Heart left ventricle (tissue), 16 donors: ENCODE results near the gene ARHGAP8. TPM values are rescaled to one million over a fixed set of nuclear protein-coding genes. Genes with fewer than 3 reads are reported as not detected.

Experiments
- ATAC-seq, 4 donors: fragments of 200-7000 bp; cut with Tn5 transposase; one replicate each; pipeline ENCODE4 v1.9.1; 2020 to 2022; ENCODE audit warnings: moderate library complexity in 4 of 4, mild to moderate bottlenecking in 3 of 4, moderate number of reproducible peaks in 1 of 4
- DNase-seq, 5 donors: peaks; one replicate each; pipeline ENCODE4 v3.0.0-alpha.2; 2020
- H3K27ac ChIP-seq, 12 donors: fragments of 200-600 bp; sonication (generic) in 4 of 12; one replicate each; pipeline versions ENCODE4 v1.5.0 to v1.8.0; 2016 to 2022; ENCODE audit warnings: mild to moderate bottlenecking in 2 of 12
- H3K27me3 ChIP-seq, 9 donors: fragments of 200-600 bp; sonication (generic) in 2 of 9; one replicate each; pipeline versions ENCODE4 v1.5.1 to v1.8.0; 2016 to 2022; ENCODE audit warnings: mild to moderate bottlenecking in 3 of 9
- H3K36me3 ChIP-seq, 9 donors: fragments of 200-600 bp; sonication (generic) in 2 of 9; one replicate each; pipeline versions ENCODE4 v1.5.0 to v1.8.0; 2018 to 2022; ENCODE audit warnings: mild to moderate bottlenecking in 2 of 9
- H3K4me1 ChIP-seq, 12 donors: fragments of 200-600 bp; sonication (generic) in 4 of 12; one replicate each; pipeline versions ENCODE4 v1.5.0 to v1.8.0; 2016 to 2022; ENCODE audit warnings: mild to moderate bottlenecking in 3 of 12
- H3K4me3 ChIP-seq, 12 donors: fragments of 200-600 bp; sonication (generic) in 4 of 12; one replicate each; pipeline versions ENCODE4 v1.5.0 to v1.8.0; 2017 to 2022; ENCODE audit warnings: mild to moderate bottlenecking in 9 of 12, moderate library complexity in 4 of 12
- H3K9me3 ChIP-seq, 12 donors: fragments of 200-600 bp; sonication (generic) in 4 of 12; one replicate each; pipeline versions ENCODE4 v1.5.0 to v1.8.0; 2016 to 2022; ENCODE audit warnings: mild to moderate bottlenecking in 1 of 12
- POLR2A ChIP-seq, 2 donors: fragments of 450-650 bp; IDR thresholded peaks; one replicate each; pipeline ENCODE4 v1.6.1; 2017; ENCODE audit warnings: antibody characterized with exemption in 2 of 2, mild to moderate bottlenecking in 2 of 2, moderate library complexity in 2 of 2
- WGBS, 4 donors: extraction: QIAGEN DNeasy Blood & Tissue Kit in 2 of 4; methylation state at CpG; one replicate each; pipeline versions ENCODE4 v1.1.5 to v1.1.7; 2013 to 2018; 5-methylcytosine and 5-hydroxymethylcytosine counted together
- intact Hi-C, 10 donors: fragments of 100-400 bp; cut with DNase I; formaldehyde crosslinking; loops; one replicate each; pipeline versions ENCODE4 v1.11.1 to v1.14.2; 2022
- polyA plus RNA-seq, 2 donors: library from polyadenylated mRNA; stranded (reverse); fragments of 200-250 nt; gene quantifications; one replicate each; pipeline ENCODE4 v1.2.3, GENCODE V29; 2013
- total RNA-seq, 9 donors: library from RNA; depleted of rRNA in 2 of 9; stranded (reverse); fragments of >200 nt in 2 of 9; fragmentation: NEBNext Ultra II Directional in 3 of 9; extraction: Animal tissue kit (Norgen Biotek cat#: 25700) in 3 of 9; gene quantifications; one replicate each; pipeline versions ENCODE4 v1.1.0 to v1.2.4, GENCODE V29; 2016 to 2023
- TF ChIP-seq, protein P1 (sequence below), 12 donors: fragments of 200-600 bp; sonication (generic) in 4 of 12; IDR thresholded peaks; one replicate each; pipeline versions ENCODE4 v1.5.0 to v1.8.0; 2018 to 2022; ENCODE audit warnings: antibody characterized with exemption in 12 of 12, mild to moderate bottlenecking in 5 of 12
- donor health status: ischemic (EF 13 %, LVEDD 7.1; RV severe dilation, severe dysfunction).
- donor health status: healthy with polysubstance abuse.
- donor health status: DM: no; HTN: yes; CAD: no.
- donor health status: DM: no; HTN: no; CAD: no.
- donor health status: ischemic (EF 25% LVEDD 6.9; RV normal size, moderate dysfunction).
- donor health status: ischemic (EF 25% LVEDD 5.7; RV mildly dilated, moderate dysfunction).
- donor health status: healthy.
- donor health status: DM: yes; HTN: yes; CAD: no.
- donor health status: ischemic (EF 35%, LVEDD 5.7; RV mildly dilated, moderate dysfunction).
- donor health status: nonischemic (EF 11% LVEDD 7.7; RV severe dilation, severe dysfunction).
- donor health status: DM: yes; HTN: yes; CAD: no.
- donor health status: PGD.
- donor health status: ischemic (EF 29% LVEDD 5.4; RV normal size, mild dysfunction).
- donor health status: nonischemic (EF 23%, LVEDD 6.1; RV moderate dilation, normal function).

Gene ARHGAP8
- total and polyA plus RNA-seq, 11 donors = 0.08 to 1.3 (median 0.23) TPM; not detected in 7

DNA sequence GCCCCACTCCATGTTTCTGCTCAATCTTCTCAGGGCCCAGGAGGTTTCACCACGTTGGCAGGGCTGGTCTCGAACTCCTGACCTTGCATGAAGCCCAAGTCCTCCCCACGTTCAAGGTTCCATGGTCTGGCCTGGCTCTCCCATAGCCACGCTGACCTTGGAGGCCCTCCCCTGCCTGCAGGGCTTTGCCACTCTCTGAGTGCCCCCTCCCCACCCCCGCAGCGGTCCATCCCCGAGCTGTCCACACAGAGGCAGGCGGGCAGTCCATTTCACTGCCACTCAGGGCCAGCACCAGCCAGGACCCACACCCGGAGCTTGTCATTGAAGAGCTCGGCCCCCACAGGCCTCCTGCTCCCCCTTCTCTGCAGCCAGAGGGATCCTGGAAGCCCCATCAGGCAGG, 30.7 kb downstream of the ARHGAP8 start:
- WGBS, 4 donors = 59 to 74% (median 68%) methylated on average over 8 to 10 of the region's 10 CpGs
- no peak for ATAC-seq
- H3K4me3 ChIP-seq = no peak overlapping the region

GRCh38 chr22:44783581-44783980, 31.2 kb downstream of the ARHGAP8 start:
- Histone ChIP-seq H3K9me3 (no peaks in the 10 kb centered on the region), H3K4me3 (no peak overlapping the region), H3K27ac (no peak overlapping the region), H3K27me3 (peaks cover 0 to 4% (median 0%) of the 10 kb centered on the region in 9 donors), H3K36me3 (no peaks in the 10 kb centered on the region), H3K4me1 (no peaks in the 10 kb centered on the region)
- TF ChIP-seq, protein P1, sequence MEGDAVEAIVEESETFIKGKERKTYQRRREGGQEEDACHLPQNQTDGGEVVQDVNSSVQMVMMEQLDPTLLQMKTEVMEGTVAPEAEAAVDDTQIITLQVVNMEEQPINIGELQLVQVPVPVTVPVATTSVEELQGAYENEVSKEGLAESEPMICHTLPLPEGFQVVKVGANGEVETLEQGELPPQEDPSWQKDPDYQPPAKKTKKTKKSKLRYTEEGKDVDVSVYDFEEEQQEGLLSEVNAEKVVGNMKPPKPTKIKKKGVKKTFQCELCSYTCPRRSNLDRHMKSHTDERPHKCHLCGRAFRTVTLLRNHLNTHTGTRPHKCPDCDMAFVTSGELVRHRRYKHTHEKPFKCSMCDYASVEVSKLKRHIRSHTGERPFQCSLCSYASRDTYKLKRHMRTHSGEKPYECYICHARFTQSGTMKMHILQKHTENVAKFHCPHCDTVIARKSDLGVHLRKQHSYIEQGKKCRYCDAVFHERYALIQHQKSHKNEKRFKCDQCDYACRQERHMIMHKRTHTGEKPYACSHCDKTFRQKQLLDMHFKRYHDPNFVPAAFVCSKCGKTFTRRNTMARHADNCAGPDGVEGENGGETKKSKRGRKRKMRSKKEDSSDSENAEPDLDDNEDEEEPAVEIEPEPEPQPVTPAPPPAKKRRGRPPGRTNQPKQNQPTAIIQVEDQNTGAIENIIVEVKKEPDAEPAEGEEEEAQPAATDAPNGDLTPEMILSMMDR (IDR thresholded peaks at IDR 0.05) = no peak
- no peak for TF ChIP-seq POLR2A (IDR thresholded peaks at IDR 0.05)
- DNase-seq = no peak
- intact Hi-C loops = no loop called here
- 35 to 58% (median 46%) methylated on average over 14 of the region's 14 CpGs for WGBS, 4 donors
- no peak for ATAC-seq

More for the DNA sequence above, 30.7 kb downstream of the ARHGAP8 start:
- Histone ChIP-seq H3K4me1 (no peaks in the 10 kb centered on the region), H3K27ac (no peak overlapping the region), H3K27me3 (peaks cover 0 to 4% (median 0%) of the 10 kb centered on the region in 9 donors), H3K36me3 (no peaks in the 10 kb centered on the region), H3K9me3 (no peaks in the 10 kb centered on the region)
- TF ChIP-seq, protein P1 (IDR thresholded peaks at IDR 0.05) = no peak
- TF ChIP-seq POLR2A (IDR thresholded peaks at IDR 0.05) = no peak
- DNase-seq = no peak
- intact Hi-C loops = no loop called here

GRCh38 chr22:44786136-44786535, 33.8 kb downstream of the ARHGAP8 start:
- Histone ChIP-seq H3K36me3 (no peaks in the 10 kb centered on the region), H3K4me3 (no peak overlapping the region), H3K9me3 (peaks cover 0 to 8% (median 0%) of the 10 kb centered on the region in 12 donors), H3K4me1 (no peaks in the 10 kb centered on the region), H3K27me3 (no peaks in the 10 kb centered on the region), H3K27ac (no peak overlapping the region)
- no peak for ATAC-seq
- TF ChIP-seq POLR2A (IDR thresholded peaks at IDR 0.05) = no peak
- TF ChIP-seq, protein P1 (IDR thresholded peaks at IDR 0.05) = no peak
- DNase-seq = no peak
- intact Hi-C loops = no loop called here
- 83 to 92% (median 91%) methylated on average over 23 of the region's 23 CpGs for WGBS, 4 donors

DNA sequence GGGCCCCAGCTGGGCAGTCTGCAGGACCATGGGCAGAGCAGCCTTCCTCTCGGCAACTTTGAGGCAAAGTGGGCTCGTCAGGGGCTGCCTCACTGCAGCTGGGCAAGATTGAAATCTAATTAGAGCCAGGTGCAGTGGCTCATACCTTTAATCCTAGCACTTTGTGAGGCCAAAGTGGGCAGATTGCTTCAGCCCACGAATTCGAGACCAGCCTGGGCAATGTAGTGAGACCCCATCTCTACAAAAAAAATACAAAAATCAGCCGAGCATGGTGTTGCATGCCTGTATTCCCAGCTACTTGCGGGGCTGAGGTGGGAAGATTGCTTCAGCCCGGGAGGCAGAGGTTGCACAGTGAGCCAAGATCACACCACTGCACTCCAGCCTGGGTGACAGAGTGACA, 34.2 kb downstream of the ARHGAP8 start:
- H3K4me3 ChIP-seq = no peak overlapping the region
- no peaks in the 10 kb centered on the region for H3K4me1 ChIP-seq
- 69 to 84% (median 78%) methylated on average over 7 of the region's 7 CpGs for WGBS, 4 donors
- H3K27me3 ChIP-seq = no peaks in the 10 kb centered on the region
- intact Hi-C loops = no loop called here
- no peaks in the 10 kb centered on the region for H3K36me3 ChIP-seq
- ATAC-seq = no peak
- no peak for TF ChIP-seq POLR2A (IDR thresholded peaks at IDR 0.05)
- TF ChIP-seq, protein P1 (IDR thresholded peaks at IDR 0.05) = no peak
- no peak overlapping the region for H3K27ac ChIP-seq
- H3K9me3 ChIP-seq = peaks cover 0 to 8% (median 0%) of the 10 kb centered on the region in 12 donors
- DNase-seq = no peak
